T-helper 22 cell (primary cell): ENCODE results near the gene KRTAP10-12.
"Not testable (repeated sequence)": the region's sequence is repeated elsewhere in the genome, so short reads cannot be mapped to it uniquely, and the experiment has no call there.

ENCODE experiments used
- DNase-seq: peaks from one replicate; pipeline ENCODE4 v3.0.0-alpha.2; 2020; ENCODE audit warnings: low read depth

KRTAP10-12 gene

GRCh38 chr21:44697172-44697810 is at the start of gene KRTAP10-12:
Gene KRTAP10-12, plus strand, starts transcription at chr21:44697172. Its CDS starts 30 bp downstream, at chr21:44697202.
- DNase-seq, result not testable (repeated sequence)

- DNase-seq, result no peak
These were observed 49.8 kb upstream of the KRTAP10-12 start for GRCh38 chr21:44647222-44647552.

GRCh38 chr21:44648557-44649311 is 48.2 kb upstream of the KRTAP10-12 start:
- DNase-seq, result no peak

GRCh38 chr21:44649521-44650100 is 47.4 kb upstream of the KRTAP10-12 start:
- no peak for DNase-seq

- no peak for DNase-seq
These were observed 46.6 kb upstream of the KRTAP10-12 start for GRCh38 chr21:44650265-44650972.

GRCh38 chr21:44650973-44651675 is 45.8 kb upstream of the KRTAP10-12 start:
- DNase-seq, result no peak

GRCh38 chr21:44653123-44653522 is 43.8 kb upstream of the KRTAP10-12 start:
- no peak for DNase-seq

- peak; percentile 73 for DNase-seq
These were observed 43.1 kb upstream of the KRTAP10-12 start for GRCh38 chr21:44653656-44654575.

GRCh38 chr21:44654576-44655175 is 42.3 kb upstream of the KRTAP10-12 start, which contains the start of gene KRTAP12-4:
Gene KRTAP12-4, minus strand, starts transcription at chr21:44654659. Its CDS starts 45 bp downstream, at chr21:44654614.
- no peak for DNase-seq

- no peak for DNase-seq
These were observed 40.1 kb upstream of the KRTAP10-12 start for GRCh38 chr21:44656868-44657267.

GRCh38 chr21:44657635-44658540 is 39.1 kb upstream of the KRTAP10-12 start, which contains the start of gene KRTAP12-3:
Gene KRTAP12-3, plus strand, starts transcription at chr21:44657932. Its CDS starts 48 bp downstream, at chr21:44657980.
- DNase-seq, result peak; percentile 63

GRCh38 chr21:44658541-44658910 is 38.4 kb upstream of the KRTAP10-12 start:
- DNase-seq, result no peak

GRCh38 chr21:44658913-44659595 is 37.9 kb upstream of the KRTAP10-12 start:
- no peak for DNase-seq

- not testable (repeated sequence) for DNase-seq
These were observed 35.4 kb upstream of the KRTAP10-12 start for GRCh38 chr21:44661567-44661966.

GRCh38 chr21:44664691-44665090 is 32.3 kb upstream of the KRTAP10-12 start:
- no peak for DNase-seq

GRCh38 chr21:44666401-44667320 is 30.3 kb upstream of the KRTAP10-12 start, which contains the start of gene KRTAP12-2:
Gene KRTAP12-2, minus strand, starts transcription at chr21:44666927. Its CDS starts 41 bp downstream, at chr21:44666886.
- no peak for DNase-seq

GRCh38 chr21:44667612-44668011 is 29.4 kb upstream of the KRTAP10-12 start:
- DNase-seq, result no peak
